Endothelial cell (in vitro differentiated cells): Measurements from ENCODE around the gene SEPTIN5. TPM values are rescaled to one million over a fixed set of nuclear protein-coding genes. Genes with fewer than 3 reads are reported as not detected.

ENCODE experiments used
- DNase-seq: peaks from one replicate; pipeline ENCODE4 v3.0.0; 2021; ENCODE audit warnings: low spot score
- H3K27ac Mint-ChIP-seq: one replicate; pipeline ENCODE4 v1.8.0; 2021; ENCODE audit warnings: mixed read lengths, inconsistent platforms; ENCODE audit not compliant: unreplicated experiment
- H3K27me3 Mint-ChIP-seq: one replicate; pipeline ENCODE4 v1.8.0; 2021; ENCODE audit warnings: mild to moderate bottlenecking, moderate library complexity, mixed read lengths, inconsistent platforms; ENCODE audit not compliant: unreplicated experiment
- H3K36me3 Mint-ChIP-seq: one replicate; pipeline ENCODE4 v1.8.0; 2021; ENCODE audit warnings: mild to moderate bottlenecking, low read depth, mixed read lengths, inconsistent platforms; ENCODE audit not compliant: unreplicated experiment
- H3K4me1 Mint-ChIP-seq: one replicate; pipeline ENCODE4 v1.8.0; 2021; ENCODE audit warnings: mild to moderate bottlenecking, mixed read lengths, inconsistent platforms; ENCODE audit not compliant: unreplicated experiment
- H3K4me3 Mint-ChIP-seq: one replicate; pipeline ENCODE4 v1.8.0; 2021; ENCODE audit warnings: mild to moderate bottlenecking, mixed read lengths, inconsistent platforms; ENCODE audit not compliant: unreplicated experiment
- H3K9me3 Mint-ChIP-seq: one replicate; pipeline ENCODE4 v1.8.0; 2021; ENCODE audit warnings: mixed read lengths, inconsistent platforms; ENCODE audit not compliant: unreplicated experiment
- CTCF ChIP-seq: fragments of 200-600 bp; sonication (generic); IDR thresholded peaks from one replicate; pipeline ENCODE4 v1.5.0; 2021; ENCODE audit warnings: antibody characterized with exemption; ENCODE audit not compliant: unreplicated experiment
- total RNA-seq: library from RNA; stranded (reverse); fragmentation: NEBNext Ultra II Directional; extraction: Animal tissue kit (Norgen Biotek cat#: 25700); gene quantifications from one replicate; pipeline ENCODE4 v1.2.1, GENCODE V29; 2021; ENCODE audit not compliant: unreplicated experiment

SEPTIN5 gene
- total RNA-seq, 1 donor from 2014 or later: 2.3 TPM

GRCh38 chr22:19707347-19708290, 6.7 kb upstream of the SEPTIN5 start:
- DNase-seq: no peak
- Mint-ChIP-seq H3K36me3 (no peaks in the 10 kb centered on the region), H3K4me1 (no peaks in the 10 kb centered on the region), H3K27me3 (peaks cover 6% of the 10 kb centered on the region), H3K9me3 (no peaks in the 10 kb centered on the region), H3K27ac (no peak overlapping the region), H3K4me3 (no peak overlapping the region)
- TF ChIP-seq CTCF: no peak

DNA sequence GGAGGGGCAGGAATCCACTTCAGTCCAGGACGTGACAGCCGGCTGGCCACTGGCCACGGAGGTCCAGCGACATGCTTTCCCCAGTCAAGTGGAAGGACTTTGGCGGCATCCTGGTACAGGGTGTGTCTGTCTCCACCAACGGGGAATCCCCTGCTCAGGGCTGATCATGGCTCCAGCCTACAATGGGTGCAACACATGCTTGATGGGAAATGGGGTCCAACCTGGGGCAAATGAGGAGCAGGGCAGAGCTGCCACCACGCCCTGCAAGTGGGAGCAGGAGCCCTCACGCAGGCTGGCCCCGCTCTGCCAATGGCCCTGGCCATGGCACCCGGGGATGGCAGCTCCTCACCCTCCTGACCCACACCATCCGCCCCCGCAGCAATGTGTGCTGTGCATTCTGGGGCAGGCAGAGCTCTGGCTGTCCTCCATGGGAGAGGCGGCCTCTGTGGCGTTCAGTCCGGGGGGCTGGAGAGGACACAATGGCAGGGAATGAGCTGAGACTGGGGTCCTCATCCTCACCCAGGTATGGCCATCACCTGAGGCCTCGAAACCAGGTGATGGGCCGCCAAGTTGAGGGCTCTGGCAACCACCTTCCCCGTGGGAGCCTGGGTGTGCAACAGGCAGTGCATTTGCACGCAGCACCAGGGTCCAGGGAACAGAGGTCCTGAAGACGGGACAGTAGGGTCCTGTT, 5.8 kb upstream of the SEPTIN5 start:
- Mint-ChIP-seq H3K27me3 (peaks cover 11% of the 10 kb centered on the region), H3K27ac (no peak overlapping the region), H3K4me1 (no peaks in the 10 kb centered on the region), H3K4me3 (no peak overlapping the region), H3K9me3 (no peaks in the 10 kb centered on the region), H3K36me3 (no peaks in the 10 kb centered on the region)
- no peak for DNase-seq
- no peak for TF ChIP-seq CTCF

- Mint-ChIP-seq H3K4me3 (no peak overlapping the region), H3K27me3 (peaks cover 14% of the 10 kb centered on the region), H3K36me3 (no peaks in the 10 kb centered on the region), H3K27ac (no peak overlapping the region), H3K4me1 (no peaks in the 10 kb centered on the region), H3K9me3 (no peaks in the 10 kb centered on the region)
- no peak for DNase-seq
- TF ChIP-seq CTCF: no peak
Measured at GRCh38 chr22:19709063-19709769, 5.1 kb upstream of the SEPTIN5 start.

- H3K4me3 Mint-ChIP-seq: no peak overlapping the region
- H3K27ac Mint-ChIP-seq: no peak overlapping the region
- TF ChIP-seq CTCF: no peak
- no peaks in the 10 kb centered on the region for H3K9me3 Mint-ChIP-seq
- no peaks in the 10 kb centered on the region for H3K36me3 Mint-ChIP-seq
- no peaks in the 10 kb centered on the region for H3K4me1 Mint-ChIP-seq
- DNase-seq: no peak
- H3K27me3 Mint-ChIP-seq: peaks cover 14% of the 10 kb centered on the region
Measured at GRCh38 chr22:19710020-19710768, 4.1 kb upstream of the SEPTIN5 start.
